Measurements from ENCODE around the gene CHN2.

GRCh38 chr7:29318853-29319718 is 124.5 kb downstream of the CHN2 start:
- TF ChIP-seq EZH2phosphoT487 (IDR thresholded peaks at IDR 0.05; ENCODE audit: borderline replicate concordance, low read length) (no peak), EZH2 (IDR thresholded peaks at IDR 0.05; ENCODE audit: low read length, unreplicated experiment) (no peak)
- TF ChIP-seq, protein P1, sequence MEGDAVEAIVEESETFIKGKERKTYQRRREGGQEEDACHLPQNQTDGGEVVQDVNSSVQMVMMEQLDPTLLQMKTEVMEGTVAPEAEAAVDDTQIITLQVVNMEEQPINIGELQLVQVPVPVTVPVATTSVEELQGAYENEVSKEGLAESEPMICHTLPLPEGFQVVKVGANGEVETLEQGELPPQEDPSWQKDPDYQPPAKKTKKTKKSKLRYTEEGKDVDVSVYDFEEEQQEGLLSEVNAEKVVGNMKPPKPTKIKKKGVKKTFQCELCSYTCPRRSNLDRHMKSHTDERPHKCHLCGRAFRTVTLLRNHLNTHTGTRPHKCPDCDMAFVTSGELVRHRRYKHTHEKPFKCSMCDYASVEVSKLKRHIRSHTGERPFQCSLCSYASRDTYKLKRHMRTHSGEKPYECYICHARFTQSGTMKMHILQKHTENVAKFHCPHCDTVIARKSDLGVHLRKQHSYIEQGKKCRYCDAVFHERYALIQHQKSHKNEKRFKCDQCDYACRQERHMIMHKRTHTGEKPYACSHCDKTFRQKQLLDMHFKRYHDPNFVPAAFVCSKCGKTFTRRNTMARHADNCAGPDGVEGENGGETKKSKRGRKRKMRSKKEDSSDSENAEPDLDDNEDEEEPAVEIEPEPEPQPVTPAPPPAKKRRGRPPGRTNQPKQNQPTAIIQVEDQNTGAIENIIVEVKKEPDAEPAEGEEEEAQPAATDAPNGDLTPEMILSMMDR (conservative IDR thresholded peaks at IDR 0.05; ENCODE audit: low read depth, low read length) = no peak
